SU-DHL-6 (cell line): ENCODE results near the gene N4BP2.
"Not testable (repeated sequence)": the region's sequence is repeated elsewhere in the genome, so short reads cannot be mapped to it uniquely, and the experiment has no call there.

Experiments used
- CTCF ChIP-seq: fragments of 200-600 bp; sonication (generic); IDR thresholded peaks from one replicate; pipeline ENCODE4 v1.5.1; 2017; ENCODE audit warnings: antibody characterized with exemption, mild to moderate bottlenecking, low read length, moderate library complexity; ENCODE audit not compliant: insufficient read depth, poor library complexity, severe bottlenecking
- EZH2phosphoT487 ChIP-seq: fragments of 200-600 bp; sonication (generic), shearing (Covaris generic); conservative IDR thresholded peaks from 2 replicates; pipeline ENCODE4 v1.6.1; 2018; ENCODE audit warnings: mild to moderate bottlenecking, antibody characterized with exemption, low read length, moderate library complexity, mixed read lengths

- TF ChIP-seq EZH2phosphoT487, CTCF: not testable (repeated sequence)
Observed at GRCh38 chr4:40147490-40147889, 90.8 kb downstream of the N4BP2 start.
